Measurements from ENCODE around the gene ARHGEF19. TPM values are rescaled to one million over a fixed set of nuclear protein-coding genes. Genes with fewer than 3 reads are reported as not detected.

The ARHGEF19 gene
- total RNA-seq, 2 donors from 2014 or later = 14.8 to 17.5 TPM

DNA sequence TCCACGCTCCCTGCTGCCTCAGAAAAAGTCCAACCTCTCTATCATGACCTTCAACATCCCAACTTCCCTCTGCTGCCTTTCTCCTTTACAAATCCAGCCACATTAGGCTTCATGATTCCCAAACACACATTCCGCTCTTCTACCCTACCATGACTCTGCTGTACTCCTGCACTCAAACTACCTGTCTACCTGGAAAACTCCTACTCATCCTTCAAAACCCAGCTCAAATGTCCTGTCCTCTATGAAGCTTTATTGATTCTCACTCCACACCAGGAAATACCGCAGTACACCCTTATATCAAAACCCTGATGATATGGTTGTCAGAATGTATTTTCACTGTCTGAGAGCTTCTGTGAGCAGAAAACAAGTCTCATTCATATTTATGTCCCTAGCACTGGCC, 8.9 kb downstream of the ARHGEF19 start:
- Histone ChIP-seq H3K4me3 (ENCODE audit: low read length) (no peak overlapping the region), H3K4me1 (ENCODE audit: control insufficient read depth, insufficient read depth, low read length) (no peaks in the 10 kb centered on the region), H3K9ac (ENCODE audit: extremely low read depth, low read length, poor library complexity, severe bottlenecking) (no peak overlapping the region), H3K36me3 (ENCODE audit: control insufficient read depth, insufficient read depth, low read length) (no peaks in the 10 kb centered on the region), H3K27me3 (ENCODE audit: control insufficient read depth, insufficient read depth, low read length, poor library complexity, severe bottlenecking) (peaks cover 6% of the 10 kb centered on the region), H3K9me3 (ENCODE audit: control insufficient read depth, low read length) (no peaks in the 10 kb centered on the region), H3K27ac (ENCODE audit: low read depth, low read length) (no peak overlapping the region)
- no peaks in the 10 kb centered on the region for H3K36me3 Mint-ChIP-seq (ENCODE audit: low read depth)
- no peak overlapping the region for H3K27ac Mint-ChIP-seq
- no peak for DNase-seq
- no peaks in the 10 kb centered on the region for H3K9me3 Mint-ChIP-seq
- H3K4me3 Mint-ChIP-seq = no peak overlapping the region
- H3K27me3 Mint-ChIP-seq (ENCODE audit: insufficient read depth) = peaks cover 4% of the 10 kb centered on the region
- 73 to 75% methylated on average over 3 of the region's 3 CpGs for WGBS, 2 experiments (ENCODE audit: insufficient coverage in 1 of 2, insufficient read length in 1 of 2)
- TF ChIP-seq, protein P1, sequence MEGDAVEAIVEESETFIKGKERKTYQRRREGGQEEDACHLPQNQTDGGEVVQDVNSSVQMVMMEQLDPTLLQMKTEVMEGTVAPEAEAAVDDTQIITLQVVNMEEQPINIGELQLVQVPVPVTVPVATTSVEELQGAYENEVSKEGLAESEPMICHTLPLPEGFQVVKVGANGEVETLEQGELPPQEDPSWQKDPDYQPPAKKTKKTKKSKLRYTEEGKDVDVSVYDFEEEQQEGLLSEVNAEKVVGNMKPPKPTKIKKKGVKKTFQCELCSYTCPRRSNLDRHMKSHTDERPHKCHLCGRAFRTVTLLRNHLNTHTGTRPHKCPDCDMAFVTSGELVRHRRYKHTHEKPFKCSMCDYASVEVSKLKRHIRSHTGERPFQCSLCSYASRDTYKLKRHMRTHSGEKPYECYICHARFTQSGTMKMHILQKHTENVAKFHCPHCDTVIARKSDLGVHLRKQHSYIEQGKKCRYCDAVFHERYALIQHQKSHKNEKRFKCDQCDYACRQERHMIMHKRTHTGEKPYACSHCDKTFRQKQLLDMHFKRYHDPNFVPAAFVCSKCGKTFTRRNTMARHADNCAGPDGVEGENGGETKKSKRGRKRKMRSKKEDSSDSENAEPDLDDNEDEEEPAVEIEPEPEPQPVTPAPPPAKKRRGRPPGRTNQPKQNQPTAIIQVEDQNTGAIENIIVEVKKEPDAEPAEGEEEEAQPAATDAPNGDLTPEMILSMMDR (conservative IDR thresholded peaks at IDR 0.05) = no peak
- H3K4me1 Mint-ChIP-seq = peaks cover 4% of the 10 kb centered on the region

GRCh38 chr1:16202281-16203210, 9.9 kb downstream of the ARHGEF19 start:
- no peak overlapping the region for H3K27ac ChIP-seq (ENCODE audit: low read depth, low read length)
- no peaks in the 10 kb centered on the region for H3K36me3 ChIP-seq (ENCODE audit: control insufficient read depth, insufficient read depth, low read length)
- peaks cover under 1% of the 10 kb centered on the region for H3K36me3 Mint-ChIP-seq (ENCODE audit: low read depth)
- H3K4me1 ChIP-seq (ENCODE audit: control insufficient read depth, insufficient read depth, low read length) = no peaks in the 10 kb centered on the region
- H3K27ac Mint-ChIP-seq = no peak overlapping the region
- no peaks in the 10 kb centered on the region for H3K9me3 Mint-ChIP-seq
- H3K9me3 ChIP-seq (ENCODE audit: control insufficient read depth, low read length) = no peaks in the 10 kb centered on the region
- no peak overlapping the region for H3K9ac ChIP-seq (ENCODE audit: extremely low read depth, low read length, poor library complexity, severe bottlenecking)
- H3K27me3 Mint-ChIP-seq (ENCODE audit: insufficient read depth) = peaks cover 4% of the 10 kb centered on the region
- no peak for DNase-seq
- peaks cover 4% of the 10 kb centered on the region for H3K4me1 Mint-ChIP-seq
- no peak overlapping the region for H3K4me3 Mint-ChIP-seq
- 93 to 94% methylated on average over 15 to 24 of the region's 24 CpGs for WGBS, 2 experiments (ENCODE audit: insufficient coverage in 1 of 2, insufficient read length in 1 of 2)
- H3K27me3 ChIP-seq (ENCODE audit: control insufficient read depth, insufficient read depth, low read length, poor library complexity, severe bottlenecking) = peaks cover 5% of the 10 kb centered on the region
- H3K4me3 ChIP-seq (ENCODE audit: low read length) = no peak overlapping the region
- TF ChIP-seq, protein P1 (conservative IDR thresholded peaks at IDR 0.05) = no peak

GRCh38 chr1:16199700-16200099, 12.8 kb downstream of the ARHGEF19 start:
- Histone ChIP-seq H3K9me3 (ENCODE audit: control insufficient read depth, low read length) (no peaks in the 10 kb centered on the region), H3K9ac (ENCODE audit: extremely low read depth, low read length, poor library complexity, severe bottlenecking) (no peak overlapping the region), H3K4me1 (ENCODE audit: control insufficient read depth, insufficient read depth, low read length) (no peaks in the 10 kb centered on the region), H3K27me3 (ENCODE audit: control insufficient read depth, insufficient read depth, low read length, poor library complexity, severe bottlenecking) (no peaks in the 10 kb centered on the region), H3K36me3 (ENCODE audit: control insufficient read depth, insufficient read depth, low read length) (no peaks in the 10 kb centered on the region), H3K27ac (ENCODE audit: low read depth, low read length) (no peak overlapping the region), H3K4me3 (ENCODE audit: low read length) (no peak overlapping the region)
- H3K27me3 Mint-ChIP-seq (ENCODE audit: insufficient read depth) = no peaks in the 10 kb centered on the region
- H3K27ac Mint-ChIP-seq = no peak overlapping the region
- H3K9me3 Mint-ChIP-seq = no peaks in the 10 kb centered on the region
- 86 to 94% methylated on average over 4 of the region's 4 CpGs for WGBS, 2 experiments (ENCODE audit: insufficient coverage in 1 of 2, insufficient read length in 1 of 2)
- no peaks in the 10 kb centered on the region for H3K4me1 Mint-ChIP-seq
- no peak overlapping the region for H3K4me3 Mint-ChIP-seq
- peaks cover 3% of the 10 kb centered on the region for H3K36me3 Mint-ChIP-seq (ENCODE audit: low read depth)
- no peak for DNase-seq
- TF ChIP-seq, protein P1 (conservative IDR thresholded peaks at IDR 0.05) = no peak
